GM19351 (cell line): Measurements from ENCODE around the gene PHTF1.
"Not testable (repeated sequence)": the region's sequence is repeated elsewhere in the genome, so short reads cannot be mapped to it uniquely, and the experiment has no call there.

Source experiments
- ATAC-seq: cut with Tn5 transposase; IDR thresholded peaks from one replicate; pipeline ENCODE4 v1.9.1; 2021; ENCODE audit warnings: mild to moderate bottlenecking, moderate library complexity; ENCODE audit not compliant: unreplicated experiment

PHTF1 gene

DNA sequence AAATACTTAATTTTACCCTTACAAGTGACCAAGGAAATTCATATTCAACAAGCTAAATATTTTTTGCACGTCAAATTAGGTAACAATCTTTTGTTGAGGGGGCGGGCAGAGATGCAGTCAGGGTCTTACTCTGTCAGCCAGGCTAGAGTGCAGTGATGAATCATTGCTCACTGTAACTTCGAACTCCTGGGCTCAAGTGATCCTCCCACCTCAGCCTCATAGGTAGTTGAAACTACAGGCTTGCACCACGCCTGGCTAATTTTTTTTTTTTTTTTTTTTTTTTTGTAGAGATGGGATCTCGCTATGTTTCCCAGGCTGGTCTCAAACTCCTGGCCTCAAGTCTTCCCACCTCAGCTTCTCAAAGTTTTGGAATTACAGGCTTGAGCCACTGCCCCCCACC is 26.5 kb downstream of the PHTF1 start:
- ATAC-seq = no peak

DNA sequence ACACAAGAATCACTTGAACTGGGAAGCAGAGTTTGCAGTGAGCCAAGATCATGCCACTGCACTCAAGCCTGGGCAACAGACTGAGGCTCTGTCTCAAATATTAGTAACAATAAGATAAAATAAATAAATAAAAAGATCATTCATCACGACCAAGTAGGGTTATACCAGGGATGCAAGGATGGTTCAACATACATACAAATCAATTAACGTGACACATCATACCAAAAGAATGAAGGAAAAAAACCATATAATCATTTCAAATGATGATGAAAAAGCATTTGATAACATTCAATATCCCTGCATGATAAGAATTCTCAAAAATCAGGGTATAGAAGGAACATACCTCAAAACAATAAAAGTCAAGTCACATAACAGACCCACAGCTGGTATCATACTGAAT is 38.3 kb downstream of the PHTF1 start:
- no peak for ATAC-seq

DNA sequence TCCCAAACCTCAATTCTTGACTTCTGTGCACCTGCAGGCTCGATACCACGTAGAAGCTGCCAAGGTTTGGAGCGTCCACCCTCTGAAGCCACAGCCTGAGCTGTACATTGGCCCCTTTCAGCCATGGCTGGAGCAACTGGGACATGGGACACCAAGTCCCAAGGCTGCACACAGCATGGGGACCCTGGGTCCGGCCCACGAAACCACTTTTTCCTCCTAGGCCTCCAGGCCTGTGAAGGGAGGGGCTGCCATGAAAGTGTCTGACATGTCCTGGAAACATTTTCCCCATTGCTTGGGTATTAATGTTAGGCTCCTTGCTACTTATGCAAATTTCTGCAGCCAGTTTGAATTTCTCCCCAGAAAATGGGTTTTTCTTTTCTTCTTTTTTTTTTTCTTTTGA is 40.7 kb downstream of the PHTF1 start:
- not testable (repeated sequence) for ATAC-seq

DNA sequence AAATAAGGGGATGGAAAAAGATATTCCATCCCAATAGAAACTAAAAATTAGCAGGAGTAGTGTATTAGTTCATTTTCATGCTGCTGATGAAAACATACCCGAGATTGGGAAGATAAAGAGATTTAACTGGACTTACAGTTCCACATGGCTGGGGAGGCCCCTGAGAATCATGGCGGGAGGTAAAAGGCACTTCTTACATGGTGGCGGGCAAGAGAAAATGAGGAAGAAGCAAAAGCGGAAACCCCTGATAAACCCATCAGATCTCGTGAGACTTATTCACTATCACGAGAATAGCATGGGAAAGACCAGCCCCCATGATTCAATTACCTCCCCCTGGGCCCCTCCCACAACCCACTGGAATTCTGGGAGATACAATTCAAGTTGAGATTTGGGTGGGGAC is 41.8 kb downstream of the PHTF1 start:
- not testable (repeated sequence) for ATAC-seq

DNA sequence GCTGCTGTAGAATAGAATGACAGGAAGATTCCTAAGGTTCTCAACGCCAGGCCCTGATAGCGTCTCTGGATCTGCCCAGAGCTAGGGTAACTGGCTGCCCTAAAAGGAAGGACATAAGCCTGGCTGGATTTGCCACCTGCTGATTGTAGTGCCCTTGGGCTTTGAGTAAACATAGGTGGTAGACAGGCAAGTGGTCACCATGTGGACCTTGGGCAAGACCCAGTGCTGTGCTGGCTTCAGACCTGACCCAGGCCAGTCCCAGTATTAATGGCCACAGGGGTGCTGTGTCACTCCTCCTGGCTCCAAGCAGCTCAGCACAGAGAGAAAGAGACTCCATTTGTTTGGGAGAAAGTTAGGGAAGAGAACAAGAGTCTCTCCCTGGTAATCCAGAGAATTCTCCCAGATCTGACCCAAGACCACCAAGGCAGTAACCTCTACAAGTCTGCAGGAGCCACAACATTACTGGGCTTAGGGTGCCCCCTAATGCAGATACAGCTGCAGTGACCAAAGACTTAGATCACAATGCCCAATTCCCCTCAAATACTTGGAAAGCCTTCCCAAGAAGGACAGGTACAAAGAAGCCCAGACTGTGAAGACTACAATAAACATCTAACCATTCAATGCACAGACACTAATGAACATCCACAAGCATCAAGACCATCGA is 44.5 kb downstream of the PHTF1 start:
- no peak for ATAC-seq

DNA sequence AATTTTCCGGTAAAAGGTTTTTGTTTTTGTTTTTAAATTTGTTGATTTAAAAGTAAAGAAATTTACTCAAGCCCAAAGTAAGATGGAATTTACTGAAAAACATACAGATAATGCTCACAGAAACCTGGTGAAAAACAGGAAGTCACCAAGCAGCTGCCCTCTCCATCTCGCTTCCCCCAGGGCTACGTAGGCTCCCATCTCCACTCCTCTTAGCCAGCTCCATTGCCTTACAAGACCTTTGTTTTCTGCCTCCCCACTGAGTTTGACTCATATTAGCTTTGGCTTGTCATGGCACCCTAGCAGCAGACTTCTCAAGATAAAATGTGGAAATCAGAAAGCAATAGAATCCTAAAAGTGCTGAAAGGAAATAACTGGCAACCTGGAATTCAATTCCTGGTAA is 57.9 kb downstream of the PHTF1 start:
- no peak for ATAC-seq

DNA sequence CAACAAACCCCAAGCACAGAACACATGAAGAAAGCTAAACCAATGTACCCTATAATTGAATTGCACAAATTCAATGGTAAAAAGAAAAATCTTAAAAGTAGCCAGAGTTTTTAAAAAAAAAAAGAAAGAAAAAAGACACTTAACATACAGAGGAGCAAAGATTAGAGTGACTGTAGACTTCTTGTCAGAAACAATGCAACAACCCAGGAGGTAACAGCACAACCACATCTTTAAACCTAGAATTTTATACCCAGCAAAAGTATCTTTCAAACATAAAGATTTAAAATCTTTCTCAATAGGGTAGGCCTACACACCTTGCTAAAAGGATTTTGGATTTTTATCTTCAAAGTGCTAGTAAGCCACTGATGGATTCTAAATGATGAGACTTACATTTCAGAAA is 64.4 kb downstream of the PHTF1 start:
- ATAC-seq = no peak

DNA sequence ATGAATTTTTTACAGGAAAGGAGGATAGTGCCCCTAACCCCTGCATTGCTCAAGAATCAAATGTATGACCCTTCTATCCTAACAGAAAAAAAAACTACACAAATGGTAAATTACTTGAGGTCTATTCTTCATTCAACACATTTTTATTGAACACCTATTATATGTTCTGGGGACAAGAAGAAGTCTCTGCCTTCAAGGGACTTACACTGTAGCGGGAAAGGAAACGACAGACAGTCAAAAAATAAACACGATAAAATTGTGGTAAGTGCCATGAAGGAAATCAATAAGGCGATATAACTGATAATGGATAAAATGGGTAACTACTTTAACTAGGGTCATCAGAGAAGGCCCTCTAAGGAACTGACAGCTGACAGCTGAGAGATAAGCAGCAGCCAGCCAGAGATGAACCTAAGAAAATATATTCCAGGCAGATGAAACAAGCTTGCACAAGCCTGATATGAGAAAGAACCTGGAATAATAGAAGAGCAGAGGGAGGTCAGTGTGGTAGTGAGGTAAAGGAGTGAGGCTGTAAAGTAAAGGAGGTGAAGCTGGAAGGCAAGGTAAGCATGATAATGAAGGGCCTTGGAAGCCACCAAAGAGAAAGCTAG is 66.4 kb downstream of the PHTF1 start:
- ATAC-seq = no peak

DNA sequence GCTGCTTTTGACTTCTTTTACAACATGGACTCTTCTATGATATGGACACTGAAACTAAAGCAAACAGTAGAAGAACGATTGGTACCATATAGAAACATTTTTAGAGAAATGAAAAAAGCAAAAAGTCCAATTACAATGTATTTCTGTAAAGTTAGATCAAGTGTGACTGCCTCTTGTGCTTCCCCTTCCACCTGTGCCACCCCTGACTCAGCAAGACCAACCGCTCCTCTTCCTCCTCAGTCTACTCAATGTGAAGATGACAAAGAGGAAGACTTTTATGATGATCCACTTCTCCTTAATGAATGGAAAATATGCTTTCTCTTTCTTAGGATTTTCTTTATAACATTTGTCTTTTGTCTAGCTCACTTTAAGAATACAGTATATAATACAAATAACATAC is 66.9 kb downstream of the PHTF1 start:
- no peak for ATAC-seq

DNA sequence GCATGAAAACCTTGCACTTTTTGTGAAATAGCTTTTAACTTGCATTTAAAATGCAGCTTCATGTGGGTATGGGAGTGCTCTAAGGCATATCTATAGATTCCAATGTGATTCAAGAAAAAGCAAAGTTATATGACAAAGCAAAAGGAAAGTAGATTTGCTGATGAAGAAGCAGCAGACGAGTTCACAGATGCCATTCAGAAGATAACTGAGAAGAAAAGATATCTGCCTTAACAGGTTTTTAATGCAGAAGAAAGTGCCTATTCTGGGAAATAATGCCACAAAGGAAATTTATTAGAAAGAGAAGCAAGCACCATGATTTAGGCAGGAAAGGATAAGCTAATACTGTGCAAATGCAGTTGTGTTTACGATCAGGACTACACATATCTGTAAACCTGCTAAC is 68.1 kb downstream of the PHTF1 start:
- no peak for ATAC-seq

DNA sequence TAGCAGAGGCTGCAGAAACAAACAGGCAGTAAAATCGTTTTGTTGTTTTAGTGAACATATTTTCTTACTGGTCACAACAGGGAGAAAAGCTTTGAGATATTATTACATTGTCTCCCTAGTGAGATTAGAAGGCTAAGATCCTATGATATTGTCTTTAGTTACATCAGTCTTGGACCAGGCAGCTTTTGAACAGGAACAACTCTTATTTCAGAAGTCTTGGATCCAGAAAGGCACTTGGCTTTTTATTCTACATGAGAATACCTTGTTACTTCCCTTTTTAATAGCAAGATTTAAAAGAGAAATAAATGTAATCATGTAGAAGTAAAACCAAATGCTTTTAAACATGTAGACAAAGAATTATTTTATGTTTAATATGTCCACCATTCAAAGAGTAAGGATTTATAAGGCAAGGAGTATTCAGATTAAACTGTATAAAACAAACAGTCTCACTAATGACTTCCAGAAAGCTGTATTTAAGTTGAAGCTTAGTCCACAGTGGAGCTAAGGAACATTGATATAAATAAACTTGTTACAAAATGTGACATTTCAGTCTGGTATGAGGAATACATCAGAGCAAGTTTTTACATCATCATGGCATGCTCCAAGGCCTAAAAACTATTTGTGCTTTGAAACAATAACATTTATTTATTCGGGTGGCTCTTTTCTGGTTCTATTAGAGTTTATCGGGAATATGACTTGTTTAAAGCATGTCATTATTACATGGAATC is 72.2 kb downstream of the PHTF1 start:
- no peak for ATAC-seq

DNA sequence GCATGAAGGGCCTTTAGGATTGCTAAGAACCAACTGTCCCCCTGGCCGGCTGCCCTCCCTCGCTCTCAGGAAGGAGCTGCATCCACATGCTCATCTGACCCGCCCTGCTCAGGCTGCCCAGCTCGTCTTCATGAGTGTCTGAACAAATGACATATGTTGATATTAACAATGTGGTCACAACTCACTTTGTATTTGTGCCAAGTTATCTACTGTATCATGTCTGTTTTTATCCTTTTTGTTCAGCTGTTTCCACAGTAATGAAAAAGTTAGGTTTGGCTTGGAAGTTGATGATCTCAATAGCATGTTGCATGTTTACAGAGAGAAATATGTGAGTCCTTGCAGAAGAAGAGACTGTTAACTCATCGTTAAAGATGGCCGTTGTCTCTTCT is 75.1 kb downstream of the PHTF1 start:
- no peak for ATAC-seq

DNA sequence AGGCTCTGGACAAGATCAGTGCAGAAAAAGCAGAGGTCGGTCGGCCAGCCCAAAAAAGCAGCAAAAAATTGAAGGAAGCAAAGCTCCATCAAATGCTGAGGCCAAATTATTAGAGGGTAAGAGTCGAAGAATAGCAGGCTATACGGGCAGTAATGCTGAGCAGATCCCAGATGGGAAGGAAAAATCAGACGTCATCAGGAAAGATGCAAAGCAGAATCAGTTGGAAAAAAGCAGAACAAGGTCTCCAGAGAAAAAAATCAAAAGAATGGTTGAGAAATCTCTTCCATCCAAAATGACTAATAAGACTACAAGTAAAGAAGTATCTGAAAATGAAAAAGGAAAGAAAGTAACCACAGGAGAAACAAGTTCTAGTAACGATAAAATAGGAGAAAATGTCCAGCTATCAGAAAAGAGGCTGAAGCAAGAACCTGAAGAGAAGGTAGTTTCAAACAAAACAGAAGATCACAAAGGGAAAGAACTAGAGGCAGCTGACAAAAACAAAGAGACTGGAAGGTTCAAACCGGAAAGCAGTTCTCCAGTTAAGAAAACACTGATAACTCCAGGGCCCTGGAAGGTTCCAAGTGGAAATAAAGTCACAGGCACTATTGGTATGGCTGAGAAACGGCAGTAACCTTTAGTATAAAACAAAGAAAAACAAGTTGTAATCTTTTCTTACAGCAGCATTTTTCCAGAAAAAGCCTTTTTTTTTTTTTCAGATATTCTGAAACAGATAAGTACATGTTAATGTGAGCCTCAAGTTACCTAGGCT is 75.7 kb downstream of the PHTF1 start:
- no peak for ATAC-seq

DNA sequence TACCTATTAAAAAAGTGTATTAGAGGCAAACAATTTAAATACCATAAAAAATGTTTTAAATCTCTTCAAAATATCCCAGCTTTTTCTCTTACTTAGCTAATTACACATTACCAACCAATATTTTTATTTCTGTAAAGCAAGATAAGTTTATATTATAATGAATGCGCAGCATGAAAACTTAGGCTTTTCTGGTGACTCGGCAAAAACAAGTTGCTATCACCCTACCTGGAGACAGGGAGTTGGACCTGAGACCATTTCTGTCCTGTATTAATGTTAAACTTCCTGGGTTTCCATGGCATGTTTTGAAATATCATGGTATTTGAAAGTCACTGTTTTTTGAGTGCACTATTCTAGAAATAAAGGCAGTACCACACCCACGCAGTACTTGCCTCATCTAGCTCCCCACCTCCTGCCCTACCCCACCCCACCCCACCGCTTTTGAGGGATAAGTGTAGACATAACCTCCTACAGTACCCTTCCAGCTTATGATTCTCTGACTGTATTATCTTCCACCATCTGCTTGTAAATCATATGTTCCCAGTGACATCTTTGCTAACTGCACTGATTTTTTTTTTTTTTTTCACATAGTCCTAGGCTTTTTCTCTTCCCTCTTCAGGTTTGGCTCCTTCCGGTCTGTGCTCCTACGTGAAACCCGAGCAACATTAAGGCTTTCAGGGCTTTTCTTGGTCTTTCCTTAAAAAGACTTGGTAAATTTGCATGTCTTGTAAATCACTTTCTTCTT is 77.5 kb downstream of the PHTF1 start:
- ATAC-seq = no peak

DNA sequence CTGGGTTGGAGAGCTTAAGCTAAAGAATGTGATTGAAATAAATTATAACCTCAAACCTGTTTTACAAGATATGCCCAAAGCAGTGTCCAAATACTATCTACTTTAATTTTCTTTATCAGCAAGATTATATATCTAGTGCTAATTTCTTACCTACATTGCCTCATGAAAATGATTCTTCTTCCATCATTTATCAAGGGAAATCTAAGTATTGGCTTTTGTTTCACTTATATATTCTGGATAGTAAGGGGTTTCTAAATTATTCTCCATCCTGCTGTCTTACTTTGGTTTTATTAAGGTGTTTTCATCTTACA is 81.2 kb downstream of the PHTF1 start:
- no peak for ATAC-seq

DNA sequence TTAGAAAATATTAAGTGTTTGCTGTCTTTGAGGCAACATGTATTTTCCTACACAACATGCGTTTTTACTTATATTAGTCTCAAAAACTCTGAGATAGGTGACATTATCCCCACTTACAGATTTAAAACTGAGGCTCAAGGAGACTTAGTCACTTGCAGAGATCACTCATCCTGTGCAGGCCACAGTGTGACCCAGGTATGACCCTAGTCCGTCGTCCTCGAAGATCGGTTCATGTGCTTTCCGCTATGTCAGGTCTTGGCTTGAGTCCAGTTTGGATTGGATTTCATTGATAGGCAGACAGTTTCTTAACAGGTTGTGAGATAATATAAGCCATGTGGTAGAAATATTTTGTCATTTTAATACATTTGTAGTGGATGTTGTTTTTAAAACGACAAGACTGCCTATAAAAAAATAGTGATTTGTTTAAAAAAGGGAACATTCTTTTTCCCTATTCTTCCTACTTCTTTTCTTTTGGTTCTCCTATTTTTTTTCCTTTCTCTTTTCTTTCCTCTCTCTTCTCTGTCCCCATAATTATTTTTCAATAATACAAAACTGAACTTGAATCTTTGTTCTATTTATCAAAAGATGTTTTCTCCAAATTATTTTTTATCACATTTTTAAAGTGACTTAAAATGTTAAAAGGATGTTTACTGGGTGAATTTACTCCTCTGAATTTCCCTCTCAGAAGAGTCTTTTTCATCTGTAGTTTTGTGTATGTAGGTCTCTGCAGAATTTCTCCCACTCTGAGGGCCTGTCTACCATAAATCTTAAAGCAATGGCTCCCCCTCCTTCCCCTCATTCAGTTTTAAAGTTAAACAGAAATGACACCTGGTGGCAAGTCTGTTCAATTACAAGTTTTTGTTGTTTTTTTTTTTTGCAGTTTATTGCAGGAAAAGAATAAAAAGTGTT is 81.8 kb downstream of the PHTF1 start:
- ATAC-seq = no peak

DNA sequence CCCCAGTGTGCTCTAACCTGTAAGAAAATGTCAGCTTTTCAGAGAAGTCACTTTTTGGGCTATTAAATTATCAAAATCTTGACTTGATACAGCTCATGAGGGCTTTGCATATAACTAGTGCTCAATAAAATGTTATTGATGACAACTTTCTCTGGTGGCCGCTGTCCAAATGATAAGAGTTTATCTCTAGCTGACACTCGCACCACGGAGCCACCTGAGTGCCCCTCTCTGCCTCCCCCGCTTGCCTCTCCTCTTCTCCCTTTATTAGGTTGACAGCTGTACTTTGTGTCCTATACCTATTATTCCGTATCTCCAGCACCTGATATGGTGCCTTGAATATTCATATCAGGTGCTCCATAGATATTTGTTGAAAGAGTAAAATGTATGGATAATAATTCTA is 82.8 kb downstream of the PHTF1 start:
- ATAC-seq = no peak

DNA sequence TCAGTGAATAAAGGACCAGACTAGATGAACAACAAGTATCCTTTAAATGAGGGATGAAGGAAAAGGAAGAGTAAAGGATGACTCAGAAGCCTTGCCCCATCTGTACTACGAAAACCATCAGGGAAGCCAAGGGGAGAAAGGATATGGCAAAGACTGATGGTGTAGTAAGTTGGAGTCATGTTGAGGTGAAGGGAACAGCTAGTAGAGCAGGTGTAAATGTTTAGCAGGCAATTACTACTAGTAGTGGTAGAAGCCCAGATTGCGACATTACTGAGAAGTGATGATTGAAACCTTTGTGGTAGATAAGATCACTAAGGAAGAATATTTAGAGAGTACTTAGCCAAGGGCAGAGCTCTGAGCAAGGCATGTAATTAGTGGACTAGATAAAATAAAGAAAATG is 84.0 kb downstream of the PHTF1 start:
- ATAC-seq = no peak

DNA sequence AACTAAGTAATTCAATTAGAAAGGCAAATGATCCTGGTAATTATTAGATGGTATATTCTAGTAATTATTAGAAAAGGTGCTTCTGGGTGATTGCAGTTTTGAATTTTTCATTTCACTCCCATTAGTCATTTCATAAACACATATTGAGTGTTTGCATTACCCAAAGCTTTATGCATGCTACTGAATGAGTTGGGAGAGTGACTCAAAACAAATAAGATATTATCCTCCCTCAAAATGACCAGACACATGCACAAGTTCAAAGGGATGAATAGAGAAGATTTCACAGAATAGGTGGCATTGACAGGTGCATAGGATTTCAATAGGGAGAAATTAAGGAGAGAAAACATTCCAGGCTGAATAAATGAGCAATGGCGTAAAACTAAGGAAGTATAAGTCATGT is 84.7 kb downstream of the PHTF1 start:
- ATAC-seq = no peak

DNA sequence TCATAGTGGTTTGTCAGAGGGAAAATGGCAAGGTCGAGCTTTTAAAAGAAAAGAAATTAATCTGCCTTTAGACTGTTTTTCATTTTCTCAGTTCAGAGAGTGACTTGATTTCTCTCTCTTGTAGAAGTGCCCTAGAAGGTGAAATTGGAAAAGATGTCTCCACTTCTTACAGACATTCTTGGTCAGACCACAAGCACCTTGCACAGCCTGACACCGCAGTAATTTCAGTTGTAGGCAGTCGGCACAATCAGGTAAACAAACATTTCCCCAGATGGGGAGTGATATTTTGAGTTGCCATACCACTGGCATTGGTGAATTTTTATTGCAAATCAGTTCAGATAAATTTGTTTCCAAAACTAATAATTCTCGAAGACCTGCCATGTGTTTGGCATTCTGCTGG is 86.8 kb downstream of the PHTF1 start:
- no peak for ATAC-seq
